Activated CD4-positive, alpha-beta T cell treated with anti-CD3 and anti-CD28 coated beads, Interleukin-2, amount 10 ng/mL, durations not matched to agents 7 days and 5 days (primary cell): ENCODE data around the gene CDKL1. TPM values are rescaled to one million over a fixed set of nuclear protein-coding genes. Genes with fewer than 3 reads are reported as not detected.
"Not testable (repeated sequence)": the region's sequence is repeated elsewhere in the genome, so short reads cannot be mapped to it uniquely, and the experiment has no call there.

Experiments used
- CTCF ChIA-PET: fragments of 350-600 bp; sonication (Branson Sonifier 250); formaldehyde crosslinking; loops from one replicate; lab custom pipeline; 2021; ENCODE audit warnings: antibody characterized with exemption; lab: Charles Lee
- POLR2A ChIA-PET: fragments of 350-600 bp; sonication (Branson Sonifier 250); formaldehyde crosslinking; loops from one replicate; lab custom pipeline; 2021; ENCODE audit warnings: antibody characterized with exemption; lab: Charles Lee
- DNase-seq: peaks from one replicate; pipeline ENCODE4 v3.0.0-alpha.2; 2020
- H3K27ac Mint-ChIP-seq: one replicate; pipeline ENCODE4 v1.8.0; 2021; ENCODE audit warnings: mild to moderate bottlenecking, moderate library complexity, mixed read lengths
- H3K27me3 Mint-ChIP-seq: one replicate; pipeline ENCODE4 v1.8.0; 2021; ENCODE audit warnings: mixed read lengths
- H3K36me3 Mint-ChIP-seq: one replicate; pipeline ENCODE4 v1.8.0; 2021; ENCODE audit warnings: low read depth, mixed read lengths
- H3K4me1 Mint-ChIP-seq: one replicate; pipeline ENCODE4 v1.8.0; 2021; ENCODE audit warnings: mixed read lengths
- H3K4me3 Mint-ChIP-seq: one replicate; pipeline ENCODE4 v1.8.0; 2021; ENCODE audit warnings: mild to moderate bottlenecking, moderate library complexity, mixed read lengths
- H3K9me3 Mint-ChIP-seq: one replicate; pipeline ENCODE4 v1.8.0; 2021; ENCODE audit warnings: mixed read lengths
- total RNA-seq, 2 experiments: library from RNA; stranded (reverse); gene quantifications; one replicate each; pipeline ENCODE4 v1.2.3, GENCODE V29; 2021

CDKL1 gene
- total RNA-seq, 2 experiments from 2014 or later: 11.5 to 14.6 TPM

GRCh38 chr14:50361473-50362403, 34.9 kb downstream of the CDKL1 start:
- H3K9me3 Mint-ChIP-seq, POLR2A ChIA-PET, H3K4me3 Mint-ChIP-seq, DNase-seq, H3K27me3 Mint-ChIP-seq: not testable (repeated sequence)
- Mint-ChIP-seq H3K27ac (peak overlapping the region; percentile 95), H3K4me1 (peaks cover 46% of the 10 kb centered on the region), H3K36me3 (peaks cover 44% of the 10 kb centered on the region)
- CTCF ChIA-PET: interaction anchor here (1.0 to 3.2 kb wide), 3 partner anchors 12 to 47 kb away, joined by 3 to 11 read pairs (median 3); no protein-coding TSS in a partner anchor

- Mint-ChIP-seq H3K27ac (no peak overlapping the region), H3K4me1 (peaks cover 38% of the 10 kb centered on the region), H3K9me3 (peaks cover 6% of the 10 kb centered on the region), H3K27me3 (no peaks in the 10 kb centered on the region), H3K36me3 (peaks cover 51% of the 10 kb centered on the region), H3K4me3 (no peak overlapping the region)
- ChIA-PET CTCF (interaction anchor here (0.5 to 3.2 kb wide), 3 partner anchors 11 to 208 kb away, joined by 3 to 11 read pairs (median 6); no protein-coding TSS in a partner anchor), POLR2A (no interaction called here)
- no peak for DNase-seq
Observed at GRCh38 chr14:50360851-50361250, 35.8 kb downstream of the CDKL1 start.

GRCh38 chr14:50360093-50360492, 36.6 kb downstream of the CDKL1 start:
- Mint-ChIP-seq H3K9me3 (peaks cover 6% of the 10 kb centered on the region), H3K36me3 (peaks cover 56% of the 10 kb centered on the region), H3K27ac (no peak overlapping the region), H3K4me3 (no peak overlapping the region), H3K4me1 (peaks cover 35% of the 10 kb centered on the region), H3K27me3 (no peaks in the 10 kb centered on the region)
- POLR2A ChIA-PET: no interaction called here
- DNase-seq: no peak
- CTCF ChIA-PET: interaction anchor here (0.5 to 3.2 kb wide), 4 partner anchors 10 to 209 kb away, joined by 3 to 11 read pairs (median 4); no protein-coding TSS in a partner anchor

- CTCF ChIA-PET: interaction anchor here (1.2 to 3.2 kb wide), 3 partner anchors 10 to 32 kb away, joined by 3 to 11 read pairs (median 3); no protein-coding TSS in a partner anchor
- no peaks in the 10 kb centered on the region for H3K27me3 Mint-ChIP-seq
- peaks cover 56% of the 10 kb centered on the region for H3K36me3 Mint-ChIP-seq
- no peak for DNase-seq
- H3K4me1 Mint-ChIP-seq: peaks cover 30% of the 10 kb centered on the region
- no peak overlapping the region for H3K4me3 Mint-ChIP-seq
- POLR2A ChIA-PET: no interaction called here
- no peak overlapping the region for H3K27ac Mint-ChIP-seq
- H3K9me3 Mint-ChIP-seq: peaks cover 6% of the 10 kb centered on the region
Observed at GRCh38 chr14:50359631-50360030, 37.0 kb downstream of the CDKL1 start.

- no peak overlapping the region for H3K4me3 Mint-ChIP-seq
- ChIA-PET CTCF (interaction anchor here (1.2 kb wide), 1 partner anchor 37 kb away, joined by 4 read pairs; no protein-coding TSS in a partner anchor), POLR2A (no interaction called here)
- peaks cover 18% of the 10 kb centered on the region for H3K4me1 Mint-ChIP-seq
- no peak overlapping the region for H3K27ac Mint-ChIP-seq
- DNase-seq: no peak
- peaks cover 56% of the 10 kb centered on the region for H3K36me3 Mint-ChIP-seq
- peaks cover 6% of the 10 kb centered on the region for H3K9me3 Mint-ChIP-seq
- no peaks in the 10 kb centered on the region for H3K27me3 Mint-ChIP-seq
Observed at GRCh38 chr14:50357753-50358395, 38.8 kb downstream of the CDKL1 start.

GRCh38 chr14:50357124-50357523, 39.6 kb downstream of the CDKL1 start:
- Mint-ChIP-seq H3K27me3 (no peaks in the 10 kb centered on the region), H3K4me1 (peaks cover 12% of the 10 kb centered on the region), H3K4me3 (no peak overlapping the region), H3K27ac (no peak overlapping the region), H3K36me3 (peaks cover 49% of the 10 kb centered on the region), H3K9me3 (peaks cover 2% of the 10 kb centered on the region)
- DNase-seq: no peak
- CTCF ChIA-PET: interaction anchor here (1.2 kb wide), 1 partner anchor 36 kb away, joined by 4 read pairs; no protein-coding TSS in a partner anchor
- POLR2A ChIA-PET: no interaction called here

- H3K27me3 Mint-ChIP-seq, H3K4me3 Mint-ChIP-seq, CTCF ChIA-PET, DNase-seq, H3K9me3 Mint-ChIP-seq, H3K27ac Mint-ChIP-seq, POLR2A ChIA-PET: not testable (repeated sequence)
- H3K4me1 Mint-ChIP-seq: peaks cover 12% of the 10 kb centered on the region
- peaks cover 46% of the 10 kb centered on the region for H3K36me3 Mint-ChIP-seq
Observed at GRCh38 chr14:50356283-50356682, 40.4 kb downstream of the CDKL1 start.

- peaks cover 12% of the 10 kb centered on the region for H3K4me1 Mint-ChIP-seq
- H3K4me3 Mint-ChIP-seq: no peak overlapping the region
- H3K36me3 Mint-ChIP-seq: peaks cover 42% of the 10 kb centered on the region
- H3K27me3 Mint-ChIP-seq: no peaks in the 10 kb centered on the region
- ChIA-PET CTCF (interaction anchor here (1.2 kb wide), 1 partner anchor 11 kb away, joined by 4 read pairs; no protein-coding TSS in a partner anchor), POLR2A (no interaction called here)
- peaks cover 2% of the 10 kb centered on the region for H3K9me3 Mint-ChIP-seq
- DNase-seq: no peak
- no peak overlapping the region for H3K27ac Mint-ChIP-seq
Observed at GRCh38 chr14:50355692-50356091, 41.0 kb downstream of the CDKL1 start.

GRCh38 chr14:50354527-50354926, 42.2 kb downstream of the CDKL1 start:
- CTCF ChIA-PET: no interaction called here
- no peaks in the 10 kb centered on the region for H3K9me3 Mint-ChIP-seq

GRCh38 chr14:50353126-50353525, 43.6 kb downstream of the CDKL1 start:
- Mint-ChIP-seq H3K4me1 (peaks cover 5% of the 10 kb centered on the region), H3K36me3 (peaks cover 28% of the 10 kb centered on the region), H3K27me3 (no peaks in the 10 kb centered on the region), H3K27ac (no peak overlapping the region), H3K9me3 (no peaks in the 10 kb centered on the region), H3K4me3 (no peak overlapping the region)
- DNase-seq: no peak
- CTCF ChIA-PET: interaction anchor here (0.6 to 0.9 kb wide), 2 partner anchors 8 to 1532 kb away, joined by 3 to 4 read pairs; no protein-coding TSS in a partner anchor
- POLR2A ChIA-PET: no interaction called here

More at GRCh38 chr14:50354527-50354926, 42.2 kb downstream of the CDKL1 start:
- POLR2A ChIA-PET: no interaction called here
- Mint-ChIP-seq H3K4me3 (no peak overlapping the region), H3K27me3 (no peaks in the 10 kb centered on the region), H3K27ac (no peak overlapping the region), H3K36me3 (peaks cover 38% of the 10 kb centered on the region), H3K4me1 (peaks cover 7% of the 10 kb centered on the region)
- DNase-seq: no peak

- Mint-ChIP-seq H3K4me3 (no peak overlapping the region), H3K9me3 (no peaks in the 10 kb centered on the region), H3K27ac (no peak overlapping the region), H3K4me1 (peaks cover 5% of the 10 kb centered on the region), H3K36me3 (peaks cover 26% of the 10 kb centered on the region), H3K27me3 (no peaks in the 10 kb centered on the region)
- ChIA-PET CTCF (no interaction called here), POLR2A (no interaction called here)
- no peak for DNase-seq
Observed at GRCh38 chr14:50352584-50352983, 44.1 kb downstream of the CDKL1 start.

GRCh38 chr14:50350975-50351374, 45.7 kb downstream of the CDKL1 start:
- CTCF ChIA-PET: interaction anchor here (0.6 to 1.4 kb wide), 5 partner anchors 11 to 30 kb away, joined by 3 to 6 read pairs (median 4); no protein-coding TSS in a partner anchor
- Mint-ChIP-seq H3K36me3 (peaks cover 11% of the 10 kb centered on the region), H3K27ac (no peak overlapping the region), H3K27me3 (no peaks in the 10 kb centered on the region), H3K4me1 (no peaks in the 10 kb centered on the region), H3K9me3 (no peaks in the 10 kb centered on the region), H3K4me3 (no peak overlapping the region)
- POLR2A ChIA-PET: no interaction called here
- DNase-seq: no peak
